ENCODE results near the gene INTS4. TPM values are rescaled to one million over a fixed set of nuclear protein-coding genes. Genes with fewer than 3 reads are reported as not detected.

The INTS4 gene
- total and polyA plus RNA-seq, 2 of the 8 experiments (the other 6 are each of a cell fraction or from before 2014, with no cell fraction given): 27.0 to 31.3 TPM

- TF ChIP-seq CHD7 (IDR thresholded peaks at IDR 0.05; ENCODE audit: insufficient replicate concordance, low read length) (no peak), JUND (IDR thresholded peaks at IDR 0.05; ENCODE audit: low read length) (no peak), KDM1A (IDR thresholded peaks at IDR 0.05; ENCODE audit: borderline replicate concordance, low read length) (no peak), POU5F1 (IDR thresholded peaks at IDR 0.05; ENCODE audit: low read depth, low read length) (no peak), SUZ12 (IDR thresholded peaks at IDR 0.05; ENCODE audit: low read length) (no peak), PHF8 (conservative IDR thresholded peaks at IDR 0.05; ENCODE audit: low read depth, low read length) (no peak), TAF1 (IDR thresholded peaks at IDR 0.05; ENCODE audit: low read depth, low read length) (no peak), SAP30 (IDR thresholded peaks at IDR 0.05; ENCODE audit: insufficient read depth, insufficient replicate concordance, low read length) (no peak), MAX (IDR thresholded peaks at IDR 0.05) (no peak), SIN3A (conservative IDR thresholded peaks at IDR 0.05 in 1 of 2, IDR thresholded peaks at IDR 0.05 in 1 of 2; ENCODE audit: low read depth in 1 of 2, low read length in 2 of 2) (no peak)
These were observed 15.8 kb upstream of the INTS4 start (continued) for GRCh38 chr11:78010304-78010703.
